WERI-Rb-1 (cell line): ENCODE measurements around the gene ZER1.

Source experiments
- DNase-seq: peaks from one replicate; pipeline ENCODE4 v3.0.0-alpha.2; 2020
- H3K27ac ChIP-seq: fragments of 250-450 bp; sonication (Bioruptor Pico); 2 replicates; pipeline ENCODE4 v1.5.1; 2020; ENCODE audit warnings: mild to moderate bottlenecking, moderate library complexity
- H3K27me3 ChIP-seq: fragments of 250-450 bp; sonication (Bioruptor Pico); 2 replicates; pipeline ENCODE4 v1.5.1; 2021; ENCODE audit warnings: mild to moderate bottlenecking, low read depth, moderate library complexity; ENCODE audit not compliant: insufficient read depth, severe bottlenecking
- H3K36me3 ChIP-seq: fragments of 250-450 bp; sonication (Bioruptor Pico); 2 replicates; pipeline ENCODE4 v1.5.1; 2020; ENCODE audit warnings: mild to moderate bottlenecking, moderate library complexity
- H3K4me3 ChIP-seq: 2 replicates; pipeline ENCODE4 v1.5.1; 2011; ENCODE audit warnings: low read depth, mild to moderate bottlenecking, control low read depth, low read length
- H3K9me3 ChIP-seq: fragments of 250-450 bp; sonication (Bioruptor Pico); 2 replicates; pipeline ENCODE4 v1.5.1; 2021; ENCODE audit warnings: mild to moderate bottlenecking, moderate library complexity; ENCODE audit not compliant: severe bottlenecking
- TF ChIP-seq, protein P1 (sequence below): IDR thresholded peaks from 2 replicates; pipeline ENCODE4 v1.5.1; 2011; ENCODE audit warnings: low read depth, mild to moderate bottlenecking, control low read depth, inconsistent platforms, low read length

ZER1 gene

DNA sequence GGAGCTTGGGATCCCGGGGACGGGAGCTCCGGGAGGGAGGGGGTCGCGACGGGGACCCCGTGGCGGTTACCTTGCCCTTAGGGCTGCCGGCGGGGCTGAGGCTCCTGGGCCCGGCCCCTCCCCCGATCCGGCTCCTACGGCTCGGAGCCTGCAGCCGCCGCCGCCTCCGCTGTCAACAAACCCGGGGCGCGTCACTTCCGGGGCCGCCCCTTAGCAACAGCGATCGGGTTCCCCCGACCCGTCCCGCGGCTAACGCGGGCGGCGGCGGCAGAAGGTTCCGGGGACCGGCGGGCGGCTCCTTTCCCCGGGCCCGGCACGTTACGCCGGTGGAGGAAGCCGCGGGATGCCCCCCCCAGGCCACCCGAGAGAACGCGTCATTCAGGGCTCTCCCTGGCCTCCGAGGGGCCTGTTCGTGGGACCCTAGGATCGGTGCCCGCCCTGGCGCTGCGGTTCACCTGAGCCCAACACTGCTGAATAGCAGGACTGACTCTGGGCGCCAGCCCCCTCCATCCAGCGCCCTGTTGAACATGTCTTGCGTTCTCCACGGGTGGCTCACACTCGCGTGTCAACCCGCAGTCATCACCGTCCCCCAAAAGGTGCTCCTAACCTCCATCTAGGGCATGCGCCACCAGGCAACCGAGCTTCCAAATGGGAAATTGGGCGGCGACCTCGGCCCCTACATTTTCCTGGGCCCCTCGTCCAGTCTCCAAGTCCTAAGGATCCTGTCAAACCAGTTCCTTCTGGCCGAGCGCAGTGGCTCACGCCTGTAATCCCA is at the start of gene ZER1:
Gene ZER1, minus strand, starts transcription at position 183 of the 775 bp plus-strand sequence. CDS start 16,362 bp downstream, outside the sequence.
- H3K4me3 ChIP-seq: peak within 1 kb of the TSS; percentile 79
- TF ChIP-seq, protein P1, sequence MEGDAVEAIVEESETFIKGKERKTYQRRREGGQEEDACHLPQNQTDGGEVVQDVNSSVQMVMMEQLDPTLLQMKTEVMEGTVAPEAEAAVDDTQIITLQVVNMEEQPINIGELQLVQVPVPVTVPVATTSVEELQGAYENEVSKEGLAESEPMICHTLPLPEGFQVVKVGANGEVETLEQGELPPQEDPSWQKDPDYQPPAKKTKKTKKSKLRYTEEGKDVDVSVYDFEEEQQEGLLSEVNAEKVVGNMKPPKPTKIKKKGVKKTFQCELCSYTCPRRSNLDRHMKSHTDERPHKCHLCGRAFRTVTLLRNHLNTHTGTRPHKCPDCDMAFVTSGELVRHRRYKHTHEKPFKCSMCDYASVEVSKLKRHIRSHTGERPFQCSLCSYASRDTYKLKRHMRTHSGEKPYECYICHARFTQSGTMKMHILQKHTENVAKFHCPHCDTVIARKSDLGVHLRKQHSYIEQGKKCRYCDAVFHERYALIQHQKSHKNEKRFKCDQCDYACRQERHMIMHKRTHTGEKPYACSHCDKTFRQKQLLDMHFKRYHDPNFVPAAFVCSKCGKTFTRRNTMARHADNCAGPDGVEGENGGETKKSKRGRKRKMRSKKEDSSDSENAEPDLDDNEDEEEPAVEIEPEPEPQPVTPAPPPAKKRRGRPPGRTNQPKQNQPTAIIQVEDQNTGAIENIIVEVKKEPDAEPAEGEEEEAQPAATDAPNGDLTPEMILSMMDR: no peak
- no peaks in the 10 kb centered on the region for H3K27me3 ChIP-seq
- H3K27ac ChIP-seq: peak within 1 kb of the TSS; percentile 82
- peak; percentile 94 for DNase-seq
- H3K36me3 ChIP-seq: peaks cover 10% of the 10 kb centered on the region
- peaks cover 7% of the 10 kb centered on the region for H3K9me3 ChIP-seq

DNA sequence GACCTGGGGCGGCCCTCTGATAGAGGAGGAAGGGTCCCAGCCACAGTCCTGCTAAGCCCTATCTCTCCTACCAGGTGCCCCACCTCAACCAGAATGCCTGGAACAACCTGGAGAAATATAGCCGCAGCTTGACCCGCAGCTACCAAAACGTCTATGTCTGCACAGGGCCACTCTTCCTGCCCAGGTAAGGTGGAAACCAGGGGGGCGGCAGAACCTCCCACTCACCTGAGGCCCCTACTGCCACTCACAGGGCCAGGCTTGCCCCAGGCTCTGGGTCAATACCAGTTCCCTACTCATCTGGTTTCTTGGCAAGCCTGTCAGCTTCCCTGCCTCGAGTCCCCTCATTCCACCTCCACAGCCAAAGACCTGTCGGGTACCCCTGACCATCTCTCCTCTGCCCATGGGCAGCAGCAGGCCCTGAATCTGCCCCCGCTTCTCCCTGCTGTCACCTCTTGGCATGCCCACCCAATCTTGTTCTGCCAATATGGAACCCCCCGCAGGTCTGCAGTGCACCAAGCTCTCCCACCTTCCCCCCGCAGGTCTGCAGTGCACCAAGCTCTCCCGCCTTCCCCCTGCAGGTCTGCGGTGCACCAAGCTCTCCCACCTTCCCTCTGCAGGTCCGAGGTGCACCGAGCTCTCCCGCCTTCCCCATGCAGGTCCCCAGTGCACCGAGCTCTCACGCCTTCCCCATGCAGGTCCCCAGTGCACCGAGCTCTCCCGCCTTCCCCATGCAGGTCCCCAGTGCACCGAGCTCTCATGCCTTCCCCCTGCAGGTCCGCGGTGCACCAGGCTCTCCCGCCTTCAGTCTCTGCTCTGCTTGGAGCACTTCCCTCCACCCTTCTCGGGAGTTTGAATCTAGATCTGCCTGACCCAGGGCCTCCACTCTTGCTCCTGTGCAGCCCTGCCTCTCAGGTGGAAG is 49.2 kb upstream of the ZER1 start:
- H3K27me3 ChIP-seq: no peaks in the 10 kb centered on the region
- peak overlapping the region; percentile 82 for H3K27ac ChIP-seq
- H3K4me3 ChIP-seq: no peak overlapping the region
- TF ChIP-seq, protein P1: no peak
- H3K36me3 ChIP-seq: peaks cover 56% of the 10 kb centered on the region
- H3K9me3 ChIP-seq: no peaks in the 10 kb centered on the region
- DNase-seq: no peak

DNA sequence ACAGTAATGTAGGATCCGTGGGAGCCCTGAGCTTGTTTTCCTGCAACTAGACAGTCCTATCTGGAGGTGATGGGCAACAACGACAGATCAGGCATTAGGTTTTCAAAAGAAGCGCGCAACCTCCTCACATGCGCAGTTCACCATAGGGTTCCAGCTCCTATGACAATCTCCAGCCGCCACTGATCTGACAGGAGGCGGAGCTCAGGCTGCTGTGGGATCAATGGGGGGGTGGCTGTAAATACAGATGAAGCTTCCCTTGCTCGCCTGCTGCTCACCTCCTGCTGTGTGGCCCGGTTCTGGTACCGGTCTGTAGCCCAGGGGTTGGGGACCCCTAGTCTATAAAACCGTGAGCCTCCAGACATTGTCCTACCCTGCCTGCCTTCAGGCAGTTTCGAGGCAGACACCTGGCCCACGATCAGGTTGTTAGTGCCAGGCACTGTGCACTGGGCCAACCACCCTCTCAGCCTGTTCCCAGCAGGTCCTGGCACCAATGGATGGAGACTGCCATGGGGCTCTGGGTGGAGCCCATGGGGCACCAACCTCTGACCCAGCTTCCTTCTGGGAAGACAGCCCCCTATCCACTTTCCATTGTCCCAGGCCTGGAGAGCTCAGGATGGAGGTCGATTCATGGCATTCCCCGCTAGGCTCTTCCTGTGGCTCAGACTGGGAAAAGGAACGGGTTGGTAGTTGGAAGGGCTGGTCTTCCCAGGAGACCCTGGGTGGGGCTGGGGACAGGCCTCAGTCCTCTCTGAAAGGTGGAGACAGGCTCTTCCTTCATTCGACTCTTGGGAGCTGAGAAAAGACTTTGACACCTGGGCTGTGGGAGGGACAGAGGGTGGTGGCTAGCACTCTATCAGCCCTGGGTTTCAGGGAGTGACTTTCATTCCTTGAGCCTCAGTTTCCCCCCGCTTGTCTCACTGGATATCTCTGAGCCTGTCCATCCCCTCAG is 48.3 kb upstream of the ZER1 start:
- Histone ChIP-seq H3K4me3 (peak overlapping the region; percentile 72), H3K27ac (peak overlapping the region; percentile 82), H3K36me3 (peaks cover 46% of the 10 kb centered on the region), H3K27me3 (no peaks in the 10 kb centered on the region), H3K9me3 (no peaks in the 10 kb centered on the region)
- TF ChIP-seq, protein P1: no peak
- peak; percentile 94 for DNase-seq

DNA sequence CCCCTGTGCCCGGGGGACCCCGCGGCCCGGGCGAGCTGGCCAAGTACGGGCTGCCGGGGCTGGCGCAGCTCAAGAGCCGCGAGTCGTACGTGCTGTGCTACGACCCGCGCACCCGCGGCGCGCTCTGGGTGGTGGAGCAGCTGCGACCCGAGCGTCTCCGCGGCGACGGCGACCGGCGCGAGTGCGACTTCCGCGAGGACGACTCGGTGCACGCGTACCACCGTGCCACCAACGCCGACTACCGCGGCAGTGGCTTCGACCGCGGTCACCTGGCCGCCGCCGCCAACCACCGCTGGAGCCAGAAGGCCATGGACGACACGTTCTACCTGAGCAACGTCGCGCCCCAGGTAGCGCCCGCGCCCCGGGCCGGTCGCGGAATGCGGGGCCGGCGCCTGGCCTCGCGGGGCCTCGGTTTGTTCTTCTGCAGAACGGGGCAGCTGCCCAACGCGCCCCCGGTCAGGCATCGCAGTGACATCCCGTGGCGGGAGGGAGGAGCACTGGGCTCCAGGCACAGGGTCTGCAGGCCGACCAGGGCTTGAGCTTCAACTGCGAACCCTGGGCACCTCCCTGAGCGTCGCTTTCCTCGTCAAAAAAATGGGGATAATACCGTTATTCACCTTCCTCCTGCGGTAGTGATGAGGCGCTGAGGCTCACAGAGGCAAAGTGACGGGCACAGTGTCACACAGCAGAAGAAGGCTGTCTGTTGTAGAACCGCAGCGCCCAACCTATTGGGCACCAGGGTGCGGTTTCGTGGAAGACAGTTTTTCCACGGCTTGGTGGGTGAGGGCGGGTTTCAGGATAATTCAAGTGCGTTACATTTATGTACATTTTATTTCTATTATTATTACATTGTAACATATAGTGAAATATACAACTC is 47.4 kb upstream of the ZER1 start:
- Histone ChIP-seq H3K27ac (peak overlapping the region; percentile 82), H3K9me3 (no peaks in the 10 kb centered on the region)
- peak; percentile 52 for DNase-seq

More for the DNA sequence above, 47.4 kb upstream of the ZER1 start:
- peaks cover 39% of the 10 kb centered on the region for H3K36me3 ChIP-seq
- H3K27me3 ChIP-seq: no peaks in the 10 kb centered on the region
- H3K4me3 ChIP-seq: peak overlapping the region; percentile 72
- TF ChIP-seq, protein P1: no peak
